IMR-90 (cell line): ENCODE results near the gene NGEF. TPM values are rescaled to one million over a fixed set of nuclear protein-coding genes. Genes with fewer than 3 reads are reported as not detected.

Source experiments
- ATAC-seq: fragments of 200-7000 bp; cut with Tn5 transposase; 2 replicates; pipeline ENCODE4 v1.9.1; 2020; ENCODE audit warnings: low read depth, mild to moderate bottlenecking, moderate library complexity
- BruUV-seq: library from RNA; stranded (reverse); fragments of 400-500 nt; replicated peaks from 2 replicates; lab custom pipeline; 2021; lab: Mats Ljungman, UMichigan
- CTCF ChIA-PET: fragments of 300-600 bp; formaldehyde crosslinking; extraction: SDS; loops from one replicate; lab custom pipeline; 2021; ENCODE audit warnings: antibody characterized with exemption; lab: Yijun Ruan, JAX
- POLR2A ChIA-PET: fragments of 300-600 bp; sonication (Branson Sonifier 250); formaldehyde crosslinking; loops from one replicate; lab custom pipeline; 2022; ENCODE audit warnings: antibody characterized with exemption; ENCODE audit not compliant: unreplicated experiment; lab: Charles Lee
- DNase-seq: peaks from one replicate; pipeline ENCODE4 v3.0.0; 2013
- H2AFZ ChIP-seq: replicated peaks from 2 replicates; pipeline ENCODE3; 2013; ENCODE audit warnings: low read length, mild to moderate bottlenecking; ENCODE audit not compliant: poor library complexity
- H2AK5ac ChIP-seq: 2 replicates; pipeline ENCODE4 v1.6.1; 2013; ENCODE audit warnings: low read depth, low read length, inconsistent platforms
- H2AK9ac ChIP-seq: replicated peaks from 2 replicates; pipeline ENCODE3; 2013; ENCODE audit warnings: mild to moderate bottlenecking, low read depth, low read length, moderate library complexity; ENCODE audit not compliant: poor library complexity
- H2BK120ac ChIP-seq: 2 replicates; pipeline ENCODE4 v1.6.1; 2013; ENCODE audit warnings: low read depth, low read length, inconsistent platforms
- H2BK15ac ChIP-seq: 3 replicates; pipeline ENCODE4 v1.6.1; 2013; ENCODE audit warnings: low read depth, low read length, inconsistent platforms
- H2BK20ac ChIP-seq: 2 replicates; pipeline ENCODE4 v1.6.1; 2013; ENCODE audit warnings: low read depth, mild to moderate bottlenecking, inconsistent platforms, low read length, moderate library complexity
- H2BK5ac ChIP-seq: 2 replicates; pipeline ENCODE4 v1.6.1; 2013; ENCODE audit warnings: mild to moderate bottlenecking, low read depth, low read length, inconsistent platforms; ENCODE audit not compliant: poor library complexity, severe bottlenecking
- H3K14ac ChIP-seq: replicated peaks from 2 replicates; pipeline ENCODE4 v1.6.1; 2013; ENCODE audit warnings: low read depth, low read length, inconsistent platforms
- H3K18ac ChIP-seq: 2 replicates; pipeline ENCODE4 v1.6.1; 2013; ENCODE audit warnings: low read depth, low read length, control low read depth
- H3K23ac ChIP-seq: 2 replicates; pipeline ENCODE4 v1.6.1; 2013; ENCODE audit warnings: low read depth, low read length, inconsistent platforms
- H3K27ac ChIP-seq: 2 replicates; pipeline ENCODE4 v1.5.1; 2013; ENCODE audit warnings: mild to moderate bottlenecking, control low read depth, low read length; ENCODE audit not compliant: insufficient read depth
- H3K27me3 ChIP-seq: 2 replicates; pipeline ENCODE4 v1.6.1; 2013; ENCODE audit warnings: low read length; ENCODE audit not compliant: control insufficient read depth, insufficient read depth
- H3K36me3 ChIP-seq: 2 replicates; pipeline ENCODE4 v1.6.1; 2013; ENCODE audit warnings: low read length, mixed read lengths; ENCODE audit not compliant: control insufficient read depth, insufficient read depth
- H3K4ac ChIP-seq: 2 replicates; pipeline ENCODE4 v1.6.1; 2013; ENCODE audit warnings: low read depth, low read length, inconsistent platforms
- H3K4me1 ChIP-seq: 2 replicates; pipeline ENCODE4 v1.6.1; 2013; ENCODE audit warnings: low read length, mixed read lengths; ENCODE audit not compliant: control insufficient read depth, insufficient read depth
- H3K4me2 ChIP-seq: 2 replicates; pipeline ENCODE4 v1.6.1; 2013; ENCODE audit warnings: low read depth, mild to moderate bottlenecking, control low read depth, low read length, moderate library complexity
- H3K4me3 ChIP-seq: 2 replicates; pipeline ENCODE4 v1.5.1; 2013; ENCODE audit warnings: low read depth, mild to moderate bottlenecking, control low read depth, low read length, moderate library complexity; ENCODE audit not compliant: insufficient read depth
- H3K56ac ChIP-seq: 2 replicates; pipeline ENCODE4 v1.6.1; 2013; ENCODE audit warnings: low read length, inconsistent platforms; ENCODE audit not compliant: insufficient read depth; ENCODE audit errors: extremely low read depth
- H3K79me1 ChIP-seq, 2 experiments: 2 replicates each; pipeline ENCODE4 v1.6.1; 2013; ENCODE audit warnings: low read length in 2 of 2, inconsistent platforms in 1 of 2, low read depth in 1 of 2
- H3K9ac ChIP-seq: 2 replicates; pipeline ENCODE4 v1.6.1; 2013; ENCODE audit warnings: low read depth, low read length, control low read depth
- H3K9me1 ChIP-seq: 2 replicates; pipeline ENCODE4 v1.6.1; 2013; ENCODE audit warnings: low read length, inconsistent platforms; ENCODE audit not compliant: insufficient read depth
- H3K9me3 ChIP-seq: 2 replicates; pipeline ENCODE4 v1.6.1; 2013; ENCODE audit warnings: low read length; ENCODE audit not compliant: control insufficient read depth, insufficient read depth
- H4K20me1 ChIP-seq: 2 replicates; pipeline ENCODE4 v1.6.1; 2013; ENCODE audit warnings: low read length, inconsistent platforms; ENCODE audit not compliant: insufficient read depth
- H4K5ac ChIP-seq: 2 replicates; pipeline ENCODE4 v1.6.1; 2013; ENCODE audit warnings: mild to moderate bottlenecking, low read depth, low read length, control low read depth
- H4K8ac ChIP-seq, 2 experiments: 2 replicates each; pipeline ENCODE4 v1.6.1; 2013; ENCODE audit warnings: low read depth in 2 of 2, low read length in 2 of 2, control low read depth in 1 of 2, inconsistent platforms in 1 of 2
- H4K91ac ChIP-seq: 2 replicates; pipeline ENCODE4 v1.6.1; 2013; ENCODE audit warnings: low read depth, low read length, inconsistent platforms; ENCODE audit not compliant: insufficient read depth
- BHLHE40 ChIP-seq: fragments of 150-350 bp; IDR thresholded peaks from 2 replicates; pipeline ENCODE4 v1.6.1; 2016; ENCODE audit warnings: mild to moderate bottlenecking, low read depth, low read length
- CEBPB ChIP-seq: IDR thresholded peaks from 2 replicates; pipeline ENCODE4 v1.6.1; 2012; ENCODE audit warnings: low read depth, low read length, improper control_type of control experiment
- CHD1 ChIP-seq: IDR thresholded peaks from 2 replicates; pipeline ENCODE4 v1.6.1; 2012; ENCODE audit warnings: low read depth, low read length, improper control_type of control experiment
- FOS ChIP-seq: fragments of 150-350 bp; IDR thresholded peaks from 2 replicates; pipeline ENCODE4 v1.6.1; 2016; ENCODE audit warnings: low read depth, low read length
- MAFK ChIP-seq: IDR thresholded peaks from 2 replicates; pipeline ENCODE4 v1.6.1; 2012; ENCODE audit warnings: low read depth, low read length, improper control_type of control experiment
- MAZ ChIP-seq: IDR thresholded peaks from 2 replicates; pipeline ENCODE4 v1.6.1; 2012; ENCODE audit warnings: low read depth, mild to moderate bottlenecking, low read length, improper control_type of control experiment, moderate library complexity, borderline replicate concordance
- MXI1 ChIP-seq: IDR thresholded peaks from 2 replicates; pipeline ENCODE4 v1.6.1; 2012; ENCODE audit warnings: low read depth, mild to moderate bottlenecking, low read length, moderate library complexity, borderline replicate concordance
- NFE2L2 ChIP-seq: fragments of 150-350 bp; IDR thresholded peaks from 2 replicates; pipeline ENCODE4 v1.6.1; 2016; ENCODE audit warnings: low read depth, mild to moderate bottlenecking, low read length
- POLR2A ChIP-seq: IDR thresholded peaks from 2 replicates; pipeline ENCODE4 v1.6.1; 2012; ENCODE audit warnings: mild to moderate bottlenecking, low read depth, low read length
- RAD21 ChIP-seq: IDR thresholded peaks from 2 replicates; pipeline ENCODE4 v1.6.1; 2012; ENCODE audit warnings: low read length, improper control_type of control experiment
- RCOR1 ChIP-seq: IDR thresholded peaks from 2 replicates; pipeline ENCODE4 v1.6.1; 2012; ENCODE audit warnings: mild to moderate bottlenecking, low read length, improper control_type of control experiment; ENCODE audit not compliant: insufficient replicate concordance
- RFX5 ChIP-seq: IDR thresholded peaks from 2 replicates; pipeline ENCODE4 v1.8.0; 2012; ENCODE audit warnings: low read depth, mild to moderate bottlenecking, low read length, moderate library complexity
- SMC3 ChIP-seq: fragments of 150-350 bp; IDR thresholded peaks from 2 replicates; pipeline ENCODE4 v1.6.1; 2016; ENCODE audit warnings: low read depth, mild to moderate bottlenecking, antibody characterized with exemption, low read length, moderate library complexity
- USF2 ChIP-seq: fragments of 150-350 bp; IDR thresholded peaks from 2 replicates; pipeline ENCODE4 v1.6.1; 2017; ENCODE audit warnings: mild to moderate bottlenecking, antibody characterized with exemption, low read length, low read depth
- WGBS, 2 experiments: methylation state at CpG; one replicate each; pipeline versions ENCODE4 v1.1.5 to v1.1.7; 2013; ENCODE audit warnings: missing lambda C conversion rate in 2 of 2; ENCODE audit not compliant: insufficient read length in 1 of 2; ENCODE audit errors: extremely low coverage in 2 of 2; 5-methylcytosine and 5-hydroxymethylcytosine counted together
- dilution Hi-C: fragments of 300-500 bp; cut with HindIII; formaldehyde crosslinking; loops from one replicate; pipeline ENCODE4 v1.14.3; 2018; ENCODE audit warnings: low sequenced_read_pairs; ENCODE audit not compliant: unreplicated experiment
- in situ Hi-C: fragments of 300-500 bp; cut with MboI; formaldehyde crosslinking; loops from 3 replicates; pipeline ENCODE4 v1.14.3; 2019; ENCODE audit warnings: low sequenced_read_pairs, inconsistent platforms, mixed read lengths
- intact Hi-C: fragments of 100-400 bp; cut with micrococcal nuclease; formaldehyde crosslinking; loops from 2 replicates; pipeline ENCODE4 v1.10.0; 2022
- polyA plus RNA-seq, 3 experiments: library from polyadenylated mRNA; depleted of rRNA; stranded (reverse); fragments of >200 nt; gene quantifications; 2 replicates each; pipeline ENCODE4 v1.2.3, GENCODE V29; 2012; ENCODE audit warnings: low replicate concordance in 1 of 3
- total RNA-seq: library from RNA; depleted of rRNA; stranded (reverse); fragments of >200 nt; gene quantifications from 2 replicates; pipeline ENCODE4 v1.2.3, GENCODE V29; 2012
- TF ChIP-seq, protein P1 (sequence below): fragments of 150-350 bp; IDR thresholded peaks from 2 replicates; pipeline ENCODE4 v1.6.1; 2016; ENCODE audit warnings: low read depth, mild to moderate bottlenecking, low read length, moderate library complexity, borderline replicate concordance
- TF ChIP-seq, protein P2 (sequence below): conservative IDR thresholded peaks from 2 replicates; pipeline ENCODE4 v1.5.1; 2012; ENCODE audit warnings: mild to moderate bottlenecking, low read depth, low read length, improper control_type of control experiment

Gene NGEF
- total and polyA plus RNA-seq, 2 of the 4 experiments (the other 2 are of a cell fraction) = 1.1 to 1.7 TPM

DNA sequence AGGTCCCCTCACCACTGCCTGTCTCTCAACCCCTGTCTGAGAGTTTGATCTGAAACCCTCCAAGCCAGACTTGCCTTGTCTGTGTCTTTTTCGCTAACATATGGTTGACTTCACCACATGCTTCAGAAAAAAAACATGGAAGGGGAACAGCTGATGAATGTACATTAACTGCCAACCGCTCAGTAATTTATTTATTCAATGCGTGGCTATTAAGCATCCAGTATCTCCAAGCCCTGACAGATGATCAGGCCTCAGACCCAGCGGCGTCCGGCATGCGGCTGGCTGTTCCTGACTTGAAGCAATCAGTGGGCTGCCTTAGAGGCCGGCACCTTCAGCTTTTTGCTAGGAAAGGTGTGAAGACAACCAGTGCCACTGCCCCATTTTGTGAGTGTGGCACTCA is 62.3 kb downstream of the NGEF start:
- peak; percentile 62 for ATAC-seq
- TF ChIP-seq FOS (no peak), MAFK (no peak), RCOR1 (no peak), RFX5 (no peak), POLR2A (no peak), BHLHE40 (no peak), NFE2L2 (no peak), MAZ (no peak), CEBPB (no peak), SMC3 (no peak), MXI1 (no peak), USF2 (no peak), CHD1 (no peak), RAD21 (no peak)
- TF ChIP-seq, protein P1, sequence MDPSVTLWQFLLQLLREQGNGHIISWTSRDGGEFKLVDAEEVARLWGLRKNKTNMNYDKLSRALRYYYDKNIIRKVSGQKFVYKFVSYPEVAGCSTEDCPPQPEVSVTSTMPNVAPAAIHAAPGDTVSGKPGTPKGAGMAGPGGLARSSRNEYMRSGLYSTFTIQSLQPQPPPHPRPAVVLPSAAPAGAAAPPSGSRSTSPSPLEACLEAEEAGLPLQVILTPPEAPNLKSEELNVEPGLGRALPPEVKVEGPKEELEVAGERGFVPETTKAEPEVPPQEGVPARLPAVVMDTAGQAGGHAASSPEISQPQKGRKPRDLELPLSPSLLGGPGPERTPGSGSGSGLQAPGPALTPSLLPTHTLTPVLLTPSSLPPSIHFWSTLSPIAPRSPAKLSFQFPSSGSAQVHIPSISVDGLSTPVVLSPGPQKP = no peak
- TF ChIP-seq, protein P2, sequence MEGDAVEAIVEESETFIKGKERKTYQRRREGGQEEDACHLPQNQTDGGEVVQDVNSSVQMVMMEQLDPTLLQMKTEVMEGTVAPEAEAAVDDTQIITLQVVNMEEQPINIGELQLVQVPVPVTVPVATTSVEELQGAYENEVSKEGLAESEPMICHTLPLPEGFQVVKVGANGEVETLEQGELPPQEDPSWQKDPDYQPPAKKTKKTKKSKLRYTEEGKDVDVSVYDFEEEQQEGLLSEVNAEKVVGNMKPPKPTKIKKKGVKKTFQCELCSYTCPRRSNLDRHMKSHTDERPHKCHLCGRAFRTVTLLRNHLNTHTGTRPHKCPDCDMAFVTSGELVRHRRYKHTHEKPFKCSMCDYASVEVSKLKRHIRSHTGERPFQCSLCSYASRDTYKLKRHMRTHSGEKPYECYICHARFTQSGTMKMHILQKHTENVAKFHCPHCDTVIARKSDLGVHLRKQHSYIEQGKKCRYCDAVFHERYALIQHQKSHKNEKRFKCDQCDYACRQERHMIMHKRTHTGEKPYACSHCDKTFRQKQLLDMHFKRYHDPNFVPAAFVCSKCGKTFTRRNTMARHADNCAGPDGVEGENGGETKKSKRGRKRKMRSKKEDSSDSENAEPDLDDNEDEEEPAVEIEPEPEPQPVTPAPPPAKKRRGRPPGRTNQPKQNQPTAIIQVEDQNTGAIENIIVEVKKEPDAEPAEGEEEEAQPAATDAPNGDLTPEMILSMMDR = no peak
- POLR2A ChIA-PET = no interaction called here

More for the DNA sequence above, 62.3 kb downstream of the NGEF start:
- Histone ChIP-seq H3K4me2 (no peak overlapping the region), H2AFZ (peak overlapping the region; percentile 23), H2BK120ac (no peak overlapping the region), H4K91ac (no peak overlapping the region), H3K14ac (no peak overlapping the region), H2AK9ac (no peak overlapping the region), H3K36me3 (no peaks in the 10 kb centered on the region), H4K5ac (no peak overlapping the region), H3K4ac (no peak overlapping the region), H2BK5ac (no peak overlapping the region), H2AK5ac (no peak overlapping the region), H3K18ac (no peak overlapping the region), H3K27me3 (peaks cover 4% of the 10 kb centered on the region), H3K79me1 (no peaks in the 10 kb centered on the region), H4K20me1 (no peaks in the 10 kb centered on the region), H3K56ac (no peak overlapping the region), H4K8ac (no peak overlapping the region), H3K27ac (peak overlapping the region; percentile 24; the same call in 1 of the 2 replicates), H3K23ac (no peak overlapping the region), H2BK15ac (no peak overlapping the region), H3K4me3 (no peak overlapping the region), H3K9me3 (no peaks in the 10 kb centered on the region), H3K9ac (no peak overlapping the region), H2BK20ac (no peak overlapping the region), H3K9me1 (no peaks in the 10 kb centered on the region), H3K4me1 (peaks cover 2% of the 10 kb centered on the region; the same call in 1 of the 2 replicates)
- dilution Hi-C loops = no loop called here
- CTCF ChIA-PET = no interaction called here
- no peak for DNase-seq
- intact Hi-C loops = no loop called here
- WGBS, 2 experiments = 38% methylated on average over 4 of the region's 8 CpGs; no CpG with 5 or more reads in 1 of the 2 experiments
- in situ Hi-C loops = no loop called here
- BruUV-seq = no TSS peak
